Measurements from ENCODE around the gene PNMA8A. TPM values are rescaled to one million over a fixed set of nuclear protein-coding genes. Genes with fewer than 3 reads are reported as not detected.

PNMA8A gene
- total and polyA plus RNA-seq, 2 of the 8 experiments (the other 6 are each of a cell fraction or from before 2014, with no cell fraction given) = 10.0 to 22.8 TPM

GRCh38 chr19:46426035-46426505 lies 45.3 kb downstream of the PNMA8A start:
- peak overlapping the region; percentile 93 for H2AFZ ChIP-seq (ENCODE audit: low read length)

More at GRCh38 chr19:46426035-46426505, 45.3 kb downstream of the PNMA8A start:
- Histone ChIP-seq H3K27ac (ENCODE audit: low read depth, low read length) (no peak overlapping the region), H2AK5ac (ENCODE audit: low read depth, low read length) (no peak overlapping the region), H3K23ac (ENCODE audit: insufficient read length) (no peak overlapping the region), H3K27me3 (replicated peaks in 1 of 4; ENCODE audit: control insufficient read depth in 3 of 4, extremely low read depth in 1 of 4, insufficient read depth in 3 of 4, low read length in 3 of 4) (peaks cover 0 to 20% (median 15%) of the 10 kb centered on the region in 4 experiments; a peak in 5 of 7 replicates), H2BK5ac (ENCODE audit: low read depth, low read length) (no peak overlapping the region), H4K8ac (ENCODE audit: extremely low read depth, insufficient read depth, low read length) (no peak overlapping the region), H3K18ac (ENCODE audit: extremely low read depth, low read length) (no peak overlapping the region), H3K56ac (replicated peaks; ENCODE audit: insufficient read length, low read depth, low read length) (no peak overlapping the region), H4K20me1 (replicated peaks in 1 of 2; ENCODE audit: control insufficient read depth in 1 of 2, insufficient read depth in 2 of 2, low read length in 2 of 2) (no peaks in the 10 kb centered on the region), H3K23me2 (ENCODE audit: low read depth, low read length) (peaks cover 8% of the 10 kb centered on the region), H2BK15ac (ENCODE audit: low read length) (no peak overlapping the region), H2BK120ac (replicated peaks; ENCODE audit: low read depth, low read length) (no peak overlapping the region), H3K4me3 (ENCODE audit: extremely low read depth in 1 of 4, insufficient read depth in 2 of 4, low read depth in 3 of 4, low read length in 4 of 4) (peak overlapping the region; percentile 69 to 84 (median 78)), H3K36me3 (ENCODE audit: control insufficient read depth in 2 of 4, insufficient read depth in 4 of 4, low read length in 3 of 4) (no peaks in the 10 kb centered on the region), H3K9ac (replicated peaks in 1 of 4; ENCODE audit: extremely low read depth in 1 of 4, low read depth in 3 of 4, low read length in 3 of 4) (peak overlapping the region in 2 of 4 experiments; percentile 17 to 20; a peak in 2 of 7 replicates), H4K91ac (replicated peaks; ENCODE audit: insufficient read length, low read length) (peak overlapping the region; percentile 18), H3K4ac (replicated peaks; ENCODE audit: insufficient read length, low read depth, low read length) (no peak overlapping the region), H3K4me2 (ENCODE audit: insufficient read depth in 1 of 2, low read depth in 2 of 2, low read length in 2 of 2) (peak overlapping the region; percentile 90 to 98), H3K79me1 (ENCODE audit: low read depth, low read length) (no peaks in the 10 kb centered on the region), H4K5ac (ENCODE audit: insufficient read length, low read depth, low read length) (no peak overlapping the region), H2BK20ac (ENCODE audit: low read length) (no peak overlapping the region), H2BK12ac (ENCODE audit: low read depth, low read length) (no peak overlapping the region), H3K14ac (ENCODE audit: insufficient read length) (no peak overlapping the region), H3K9me3 (ENCODE audit: insufficient read depth in 2 of 2, low read depth in 1 of 2, low read length in 1 of 2) (no peaks in the 10 kb centered on the region), H3K4me1 (replicated peaks in 1 of 4; ENCODE audit: control insufficient read depth in 3 of 4, insufficient read depth in 4 of 4, low read length in 3 of 4) (peaks cover 3 to 6% (median 5%) of the 10 kb centered on the region in 4 experiments; a peak in 6 of 7 replicates), H3K79me2 (ENCODE audit: control insufficient read depth in 1 of 2, insufficient read depth in 2 of 2, low read length in 2 of 2) (no peaks in the 10 kb centered on the region)
- DNase-seq (ENCODE audit: low read depth in 1 of 2, low spot score in 2 of 2) (no peak), FAIRE-seq (no peak)
- 20% methylated on average over 10 of the region's 10 CpGs; no CpG with 5 or more reads in 1 of the 2 experiments for WGBS, 2 experiments (ENCODE audit: extremely low coverage in 1 of 2, insufficient coverage in 1 of 2, insufficient read length in 1 of 2, insufficient replicate concordance in 2 of 2, low coverage in 1 of 2, low lambda C conversion rate in 2 of 2, missing lambda C conversion rate in 1 of 2)
- TF ChIP-seq SAP30 (IDR thresholded peaks at IDR 0.05; ENCODE audit: insufficient read depth, insufficient replicate concordance, low read length) (no peak), KDM4A (IDR thresholded peaks at IDR 0.05; ENCODE audit: low read depth, low read length, severe bottlenecking) (no peak), TAF7 (optimal IDR thresholded peaks at IDR 0.05; ENCODE audit: borderline replicate concordance, low read depth, low read length) (no peak), CHD1 (IDR thresholded peaks at IDR 0.05; ENCODE audit: low read depth, low read length) (no peak), POLR2AphosphoS5 (IDR thresholded peaks at IDR 0.05; ENCODE audit: low read depth, low read length) (no peak), SP1 (IDR thresholded peaks at IDR 0.05; ENCODE audit: low read depth, low read length) (no peak), POLR2A (IDR thresholded peaks at IDR 0.05; ENCODE audit: control extremely low read depth in 1 of 2, low read depth in 2 of 2, low read length in 2 of 2) (no peak), CHD2 (IDR thresholded peaks at IDR 0.05; ENCODE audit: low read length) (no peak), CBX5 (IDR thresholded peaks at IDR 0.05; ENCODE audit: low read depth, low read length) (no peak), SP4 (IDR thresholded peaks at IDR 0.05; ENCODE audit: low read length) (no peak), SIX5 (IDR thresholded peaks at IDR 0.05; ENCODE audit: low read depth, low read length) (no peak), EP300 (IDR thresholded peaks at IDR 0.05; ENCODE audit: borderline replicate concordance in 1 of 2, low read depth in 2 of 2, low read length in 2 of 2) (no peak), CREB1 (IDR thresholded peaks at IDR 0.05) (no peak), GABPA (IDR thresholded peaks at IDR 0.05; ENCODE audit: borderline replicate concordance, insufficient read depth, low read length) (no peak)
- ChIA-PET CTCF (ENCODE audit: partially characterized antibody) (interaction anchor here (0.6 to 2.4 kb wide), 7 partner anchors 11 to 657 kb away, joined by 3 to 10 read pairs (median 4); no protein-coding TSS in a partner anchor), POLR2A (ENCODE audit: partially characterized antibody) (interaction anchor here (1.1 to 2.3 kb wide), 3 partner anchors 12 to 30 kb away, joined by 3 to 13 read pairs (median 3); partner anchors contain the start of gene CCDC8)

All from H1 (cell line).